Uterus (tissue), 2 donors: ENCODE measurements around the gene TIMM10B.

ENCODE experiments used
- POLR2A ChIP-seq, 2 donors: fragments of 450-650 bp; IDR thresholded peaks; one replicate each; pipeline ENCODE4 v1.6.1; 2016; ENCODE audit warnings: antibody characterized with exemption in 2 of 2, mild to moderate bottlenecking in 1 of 2, moderate library complexity in 1 of 2
- TF ChIP-seq, protein P1 (sequence below), 4 experiments: fragments of 200-600 bp in 2 of 4; fragments of 450-650 bp in 2 of 4; sonication (generic) in 2 of 4; IDR thresholded peaks; one replicate each; pipeline ENCODE4 v1.5.1; 2016 to 2019; ENCODE audit warnings: antibody characterized with exemption in 4 of 4, mild to moderate bottlenecking in 2 of 4, moderate library complexity in 1 of 4

GRCh38 chr11:6523253-6523652 lies 42.0 kb downstream of the TIMM10B start:
- no peak for TF ChIP-seq POLR2A (IDR thresholded peaks at IDR 0.05)
- TF ChIP-seq, protein P1, sequence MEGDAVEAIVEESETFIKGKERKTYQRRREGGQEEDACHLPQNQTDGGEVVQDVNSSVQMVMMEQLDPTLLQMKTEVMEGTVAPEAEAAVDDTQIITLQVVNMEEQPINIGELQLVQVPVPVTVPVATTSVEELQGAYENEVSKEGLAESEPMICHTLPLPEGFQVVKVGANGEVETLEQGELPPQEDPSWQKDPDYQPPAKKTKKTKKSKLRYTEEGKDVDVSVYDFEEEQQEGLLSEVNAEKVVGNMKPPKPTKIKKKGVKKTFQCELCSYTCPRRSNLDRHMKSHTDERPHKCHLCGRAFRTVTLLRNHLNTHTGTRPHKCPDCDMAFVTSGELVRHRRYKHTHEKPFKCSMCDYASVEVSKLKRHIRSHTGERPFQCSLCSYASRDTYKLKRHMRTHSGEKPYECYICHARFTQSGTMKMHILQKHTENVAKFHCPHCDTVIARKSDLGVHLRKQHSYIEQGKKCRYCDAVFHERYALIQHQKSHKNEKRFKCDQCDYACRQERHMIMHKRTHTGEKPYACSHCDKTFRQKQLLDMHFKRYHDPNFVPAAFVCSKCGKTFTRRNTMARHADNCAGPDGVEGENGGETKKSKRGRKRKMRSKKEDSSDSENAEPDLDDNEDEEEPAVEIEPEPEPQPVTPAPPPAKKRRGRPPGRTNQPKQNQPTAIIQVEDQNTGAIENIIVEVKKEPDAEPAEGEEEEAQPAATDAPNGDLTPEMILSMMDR (IDR thresholded peaks at IDR 0.05) = no peak
